ENCODE results near the gene C2orf68. TPM values are rescaled to one million over a fixed set of nuclear protein-coding genes. Genes with fewer than 3 reads are reported as not detected.

Gene C2orf68
- total RNA-seq, 4 donors from 2014 or later: 9.4 to 17.1 (median 14.7) TPM

- H3K4me1 ChIP-seq: peaks cover 28 to 82% (median 68%) of the 10 kb centered on the region in 3 donors
- no peak for DNase-seq
- H3K27ac ChIP-seq: peak overlapping the region; percentile 86 to 97 (median 94)
- 69 to 72% methylated on average over 1 of the region's 1 CpG for WGBS, 2 donors
- H3K4me3 ChIP-seq: peak overlapping the region in 2 of 4 donors; percentile 66 to 85
- H3K9me3 ChIP-seq: no peaks in the 10 kb centered on the region
- intact Hi-C loops (cut with DNase I): no loop called here
- no peaks in the 10 kb centered on the region for H3K27me3 ChIP-seq
- TF ChIP-seq CTCF (IDR thresholded peaks at IDR 0.05) (no peak), POLR2A (IDR thresholded peaks at IDR 0.05) (no peak)
- peaks cover 0 to 26% (median 0%) of the 10 kb centered on the region in 3 donors for H3K36me3 ChIP-seq
Measured at GRCh38 chr2:85585781-85586105, 26.1 kb downstream of the C2orf68 start.

GRCh38 chr2:85584857-85585780 is 26.7 kb downstream of the C2orf68 start:
- Histone ChIP-seq H3K4me1 (peaks cover 21 to 82% (median 66%) of the 10 kb centered on the region in 3 donors), H3K36me3 (peaks cover 0 to 32% (median 0%) of the 10 kb centered on the region in 3 donors), H3K27ac (peak overlapping the region; percentile 86 to 97 (median 94)), H3K9me3 (no peaks in the 10 kb centered on the region), H3K27me3 (no peaks in the 10 kb centered on the region), H3K4me3 (peak overlapping the region; percentile 43 to 85 (median 59))
- WGBS, 2 donors: 25 to 45% methylated on average over 4 to 6 of the region's 9 CpGs
- no peak for DNase-seq
- intact Hi-C loops (cut with DNase I): no loop called here
- TF ChIP-seq POLR2A (IDR thresholded peaks at IDR 0.05) (no peak), CTCF (IDR thresholded peaks at IDR 0.05) (no peak)

GRCh38 chr2:85584354-85584856 is 27.5 kb downstream of the C2orf68 start, which contains the start of gene VAMP5:
VAMP5 (plus strand) TSS chr2:85584431; CDS start chr2:85584491, 60 bp downstream.
- H3K27me3 ChIP-seq: no peaks in the 10 kb centered on the region
- peak within 1 kb of the TSS; percentile 86 to 97 (median 94) for H3K27ac ChIP-seq
- peaks cover 21 to 82% (median 68%) of the 10 kb centered on the region in 3 donors for H3K4me1 ChIP-seq
- no peaks in the 10 kb centered on the region for H3K9me3 ChIP-seq
- WGBS, 2 donors: 0% methylated on average over 7 of the region's 52 CpGs; no CpG with 5 or more reads in 1 of the 2 donors
- intact Hi-C loops (cut with DNase I): no loop called here
- DNase-seq: no peak
- TF ChIP-seq POLR2A (IDR thresholded peaks at IDR 0.05) (peak in 2 of 4 donors; percentile 51 to 55), CTCF (IDR thresholded peaks at IDR 0.05) (no peak)
- peak within 1 kb of the TSS; percentile 43 to 85 (median 59) for H3K4me3 ChIP-seq
- H3K36me3 ChIP-seq: peaks cover 0 to 33% (median 0%) of the 10 kb centered on the region in 3 donors

GRCh38 chr2:85583667-85584353 is 28.1 kb downstream of the C2orf68 start:
- WGBS, 2 donors: 39 to 68% methylated on average over 4 to 10 of the region's 16 CpGs
- no peak for DNase-seq

More at GRCh38 chr2:85583667-85584353, 28.1 kb downstream of the C2orf68 start:
- Histone ChIP-seq H3K27me3 (no peaks in the 10 kb centered on the region), H3K9me3 (no peaks in the 10 kb centered on the region), H3K27ac (peak overlapping the region; percentile 86 to 97 (median 94)), H3K4me1 (peaks cover 27 to 82% (median 68%) of the 10 kb centered on the region in 3 donors), H3K4me3 (peak overlapping the region; percentile 43 to 85 (median 59)), H3K36me3 (peaks cover 0 to 33% (median 0%) of the 10 kb centered on the region in 3 donors)
- intact Hi-C loops (cut with DNase I): no loop called here
- TF ChIP-seq CTCF (IDR thresholded peaks at IDR 0.05) (no peak), POLR2A (IDR thresholded peaks at IDR 0.05) (no peak)
